Left ventricle myocardium superior (tissue), 1 donor: Measurements from ENCODE around the gene COCH. TPM values are rescaled to one million over a fixed set of nuclear protein-coding genes. Genes with fewer than 3 reads are reported as not detected.
A peak's percentile ranks its signal among the peaks of the same experiment; 100 is the strongest.

Experiments used
- ATAC-seq: fragments of 200-7000 bp; cut with Tn5 transposase; one replicate; pipeline ENCODE4 v1.9.1; 2020; ENCODE audit warnings: mild to moderate bottlenecking, moderate library complexity
- DNase-seq: peaks from one replicate; pipeline ENCODE4 v3.0.0-alpha.2; 2020
- intact Hi-C: fragments of 100-400 bp; cut with micrococcal nuclease; formaldehyde crosslinking; loops from one replicate; pipeline ENCODE4 v1.11.0; 2022
- long read RNA-seq: library from polyadenylated mRNA; unstranded; transcript quantifications from one replicate; pipeline ENCODE4 v2.0.0, GENCODE V29; 2021
- total RNA-seq: library from RNA; stranded (reverse); fragmentation: NEBNext Ultra II Directional; extraction: Animal tissue kit (Norgen Biotek cat#: 25700); gene quantifications from one replicate; pipeline ENCODE4 v1.2.1, GENCODE V29; 2021
- donor health status: DM: no; HTN: yes; CAD: no; lungs with severe emphysema.

The COCH gene
- total RNA-seq: 0.50 TPM
- long read RNA-seq, partial matches to known transcripts: 0 of 20 reads
- long read RNA-seq, other reads (novel, unspliced or antisense): 19 of 20 reads

DNA sequence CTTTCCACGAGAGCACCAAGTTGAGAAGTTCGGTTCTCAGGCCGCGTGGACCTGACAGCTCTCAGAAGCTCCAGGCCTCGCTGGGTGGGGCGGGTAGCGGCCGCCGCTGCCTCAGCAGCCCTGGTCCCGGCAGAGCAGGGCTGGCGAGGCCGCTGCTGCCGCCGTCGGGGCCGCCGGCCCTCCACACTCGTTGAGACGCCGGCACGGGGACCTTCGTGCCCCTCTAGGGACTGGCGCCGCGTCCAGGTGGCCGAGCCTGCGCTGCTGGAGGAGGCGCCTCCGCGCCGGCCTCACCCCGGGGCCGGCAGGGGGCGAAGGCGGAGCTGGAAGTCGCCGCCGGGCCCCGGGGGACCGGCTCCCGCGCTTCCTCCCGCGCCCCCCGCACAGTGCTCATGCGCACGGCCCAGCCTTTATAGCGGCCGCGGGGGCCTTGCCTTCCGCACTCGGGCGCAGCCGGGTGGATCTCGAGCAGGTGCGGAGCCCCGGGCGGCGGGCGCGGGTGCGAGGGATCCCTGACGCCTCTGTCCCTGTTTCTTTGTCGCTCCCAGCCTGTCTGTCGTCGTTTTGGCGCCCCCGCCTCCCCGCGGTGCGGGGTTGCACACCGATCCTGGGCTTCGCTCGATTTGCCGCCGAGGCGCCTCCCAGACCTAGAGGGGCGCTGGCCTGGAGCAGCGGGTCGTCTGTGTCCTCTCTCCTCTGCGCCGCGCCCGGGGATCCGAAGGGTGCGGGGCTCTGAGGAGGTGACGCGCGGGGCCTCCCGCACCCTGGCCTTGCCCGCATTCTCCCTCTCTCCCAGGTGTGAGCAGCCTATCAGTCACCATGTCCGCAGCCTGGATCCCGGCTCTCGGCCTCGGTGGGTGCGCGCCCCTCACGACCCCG, at the start of gene COCH:
Gene COCH (plus strand): TSS at position 440 of the 879 bp plus-strand sequence. CDS start 380 bp downstream, at position 820.
- DNase-seq (peak; percentile 64), ATAC-seq (peak; percentile 91)
- intact Hi-C loops: no loop called here

DNA sequence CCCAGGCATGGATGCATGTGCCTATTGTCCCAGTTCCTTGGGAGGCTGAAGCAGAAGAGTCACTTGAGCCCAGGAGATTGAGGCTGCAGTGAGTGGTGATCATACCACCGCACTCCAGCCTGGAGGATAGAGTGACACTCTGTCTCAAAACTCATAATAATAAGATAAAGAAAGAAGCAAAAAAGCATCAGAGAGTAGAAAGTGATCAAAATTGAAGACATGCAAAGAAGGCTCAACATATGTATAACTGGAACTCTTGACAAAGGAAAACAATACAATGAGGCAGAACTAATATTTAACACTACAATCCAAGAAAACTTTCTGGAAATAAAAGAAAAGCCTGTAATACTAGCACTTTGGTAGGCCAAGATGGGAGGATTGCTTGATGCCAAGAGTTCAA, 48.3 kb upstream of the COCH start:
- intact Hi-C loops: no loop called here
- DNase-seq: no peak
- no peak for ATAC-seq

DNA sequence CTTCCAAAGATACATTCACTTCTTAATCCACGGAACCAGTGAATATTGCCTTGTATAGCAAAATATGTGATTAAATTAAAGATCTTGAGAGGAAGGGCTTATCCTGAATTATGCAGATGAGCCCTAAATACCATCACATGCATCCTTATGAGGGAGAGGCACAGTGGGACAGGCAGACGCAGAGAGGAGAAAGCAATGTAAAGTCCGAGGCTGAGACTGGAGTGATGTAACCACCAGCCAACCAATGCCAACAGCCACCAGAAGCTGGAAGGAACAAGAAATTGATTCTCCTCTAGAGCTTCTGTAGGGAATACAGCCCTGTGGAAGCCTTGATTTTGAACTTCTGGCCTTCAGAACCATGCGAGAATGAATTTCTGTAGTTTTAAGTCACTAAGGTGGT, 44.5 kb upstream of the COCH start:
- DNase-seq: no peak
- intact Hi-C loops: no loop called here
- ATAC-seq: no peak

DNA sequence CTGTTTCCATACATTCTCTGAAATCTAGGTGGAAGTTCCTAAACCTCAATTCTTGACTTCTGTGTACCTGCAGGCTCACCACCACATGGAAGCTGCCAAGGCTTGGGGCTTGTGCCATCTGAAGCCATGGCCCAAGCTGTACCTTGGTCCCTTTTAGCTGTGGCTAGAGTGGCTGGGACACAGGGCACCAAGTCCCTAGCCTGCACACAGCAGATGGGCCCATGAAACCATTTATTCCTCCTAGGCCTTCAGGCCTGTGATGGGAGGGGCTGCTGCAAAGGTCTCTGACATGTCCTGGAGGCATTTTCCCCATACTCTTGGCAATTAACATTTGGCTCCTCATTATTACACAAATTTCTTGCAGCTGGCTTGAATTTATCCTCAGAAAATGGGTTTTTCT, 40.0 kb upstream of the COCH start:
- intact Hi-C loops: no loop called here
- ATAC-seq: no peak

DNA sequence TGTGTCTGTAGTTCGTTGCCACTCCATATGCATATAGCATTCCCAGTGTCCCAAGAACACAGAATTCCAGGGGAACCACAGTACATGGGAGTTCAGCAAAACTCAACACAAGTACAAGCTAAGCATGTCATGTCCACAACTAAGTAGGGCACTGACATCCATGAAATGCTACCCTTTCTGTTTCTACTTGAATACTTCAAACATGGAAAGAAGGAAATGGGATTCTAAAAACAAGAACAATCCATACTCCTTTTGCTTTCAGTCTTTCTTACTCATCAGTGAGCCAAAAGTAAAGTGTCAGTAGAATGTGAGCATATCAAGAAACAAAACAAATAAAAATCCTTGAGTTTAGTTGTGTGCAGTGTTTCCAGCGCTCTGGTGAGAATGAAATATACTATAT, 36.0 kb upstream of the COCH start:
- ATAC-seq: no peak
- intact Hi-C loops: no loop called here
- no peak for DNase-seq

More for the DNA sequence above, 40.0 kb upstream of the COCH start:
- no peak for DNase-seq

DNA sequence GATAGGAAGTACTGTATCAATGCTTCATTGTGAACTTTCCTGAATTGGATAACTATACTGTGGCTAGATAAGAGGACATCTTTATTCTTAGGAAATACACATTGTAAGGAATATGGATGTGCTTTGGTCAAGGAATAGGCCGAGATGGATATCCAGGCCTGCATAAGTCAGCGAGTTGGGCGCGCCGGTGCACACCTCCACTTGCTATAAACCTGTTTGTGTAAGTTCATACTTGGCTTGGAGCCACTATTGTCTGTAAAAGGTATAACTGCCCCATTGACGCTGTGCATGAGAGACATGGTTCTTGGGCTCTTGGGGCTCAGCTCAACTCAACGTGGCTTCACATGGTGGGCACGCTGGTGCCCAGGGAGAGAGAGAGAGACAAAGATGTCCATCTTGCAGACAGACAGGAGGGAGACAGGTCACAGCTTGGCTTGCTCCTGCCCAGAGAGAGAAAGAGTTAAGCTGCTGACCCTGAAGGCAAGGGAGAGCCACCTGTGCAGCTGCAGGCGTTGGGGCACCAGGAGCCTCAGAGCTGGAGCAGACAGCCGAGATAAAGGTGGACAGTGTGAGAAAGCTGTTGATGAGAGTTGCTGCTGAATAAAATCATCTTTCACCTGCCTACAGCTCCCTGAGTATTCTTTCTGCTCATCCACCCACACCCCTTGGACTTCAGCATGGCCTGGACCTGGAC, 34.1 kb upstream of the COCH start:
- no peak for ATAC-seq
- DNase-seq: no peak
- intact Hi-C loops: no loop called here

DNA sequence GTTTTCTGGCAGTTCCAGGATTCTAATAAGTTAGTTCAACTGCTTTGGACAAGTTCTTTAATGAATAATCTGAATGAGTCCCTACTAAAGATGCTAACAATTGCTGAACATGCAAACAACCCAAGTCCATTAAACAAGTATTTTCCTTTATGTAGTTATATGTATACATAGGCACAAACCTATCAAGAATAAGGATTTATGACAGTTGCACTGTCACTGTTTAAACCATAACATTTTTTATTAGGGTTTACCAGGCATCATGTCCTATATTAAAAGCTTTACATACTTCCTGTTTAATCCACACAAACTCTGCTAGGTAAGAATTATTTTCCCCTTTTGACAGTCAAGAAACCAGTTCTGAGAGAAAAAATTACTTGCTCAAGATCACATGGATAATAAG, 31.9 kb upstream of the COCH start:
- intact Hi-C loops: no loop called here
- ATAC-seq (no peak), DNase-seq (no peak)

DNA sequence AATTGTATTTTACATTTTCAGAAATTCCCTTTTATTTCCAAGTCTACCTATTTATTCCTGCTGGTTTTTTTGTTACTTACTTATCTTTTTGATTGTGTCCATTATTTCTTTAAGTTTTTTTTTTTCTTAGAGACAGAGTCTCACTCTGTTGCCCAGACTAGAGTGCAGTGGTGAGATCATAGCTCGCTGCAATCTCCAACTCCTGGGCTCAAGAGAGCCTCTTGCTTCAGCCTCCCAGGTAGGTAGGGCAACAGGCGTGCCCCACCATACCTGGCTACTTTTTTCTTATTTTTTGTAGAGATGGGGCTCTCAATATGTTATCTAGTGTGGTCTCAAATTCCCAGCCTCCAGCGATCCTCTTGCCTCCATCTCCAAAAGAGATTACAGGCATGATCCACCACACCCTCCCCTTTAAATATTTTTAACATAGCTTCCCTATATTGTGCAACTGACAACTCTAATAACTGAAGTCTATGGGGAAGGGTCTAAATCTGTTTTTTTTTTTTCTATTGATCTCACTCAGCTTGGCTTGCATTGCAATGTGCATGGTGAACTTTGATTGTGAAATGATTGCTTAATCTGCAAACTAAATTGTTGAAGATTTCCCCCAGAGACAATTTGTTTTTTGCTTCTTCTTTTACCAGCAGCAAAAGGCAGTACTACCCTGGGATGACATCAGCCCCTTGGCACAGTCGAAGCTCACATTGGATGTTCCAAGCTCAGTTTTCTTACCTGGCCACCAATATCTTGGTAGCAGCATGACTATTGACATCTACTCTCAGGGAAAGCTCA, 25.7 kb upstream of the COCH start:
- ATAC-seq (no peak), DNase-seq (no peak)
- intact Hi-C loops: no loop called here

DNA sequence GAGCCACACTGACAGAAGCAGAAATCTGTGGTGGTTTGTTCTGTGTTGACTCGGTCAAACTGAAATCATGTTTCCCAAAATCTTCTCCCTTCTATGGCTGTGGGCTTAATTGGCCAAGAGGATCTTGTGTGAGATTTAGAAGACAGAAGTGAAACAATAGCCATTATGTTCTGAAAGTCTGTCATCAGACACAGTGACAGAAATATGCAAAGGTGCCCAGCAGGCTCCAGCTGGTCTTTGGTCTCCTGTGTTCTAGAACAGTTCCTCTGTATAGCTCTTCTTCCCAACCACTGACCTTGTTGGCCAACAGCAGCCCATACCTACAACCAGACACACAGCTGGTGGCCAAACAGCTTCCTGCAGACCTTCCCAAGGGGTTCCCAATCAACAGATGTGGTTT, 25.0 kb upstream of the COCH start:
- DNase-seq (no peak), ATAC-seq (no peak)
- intact Hi-C loops: no loop called here

DNA sequence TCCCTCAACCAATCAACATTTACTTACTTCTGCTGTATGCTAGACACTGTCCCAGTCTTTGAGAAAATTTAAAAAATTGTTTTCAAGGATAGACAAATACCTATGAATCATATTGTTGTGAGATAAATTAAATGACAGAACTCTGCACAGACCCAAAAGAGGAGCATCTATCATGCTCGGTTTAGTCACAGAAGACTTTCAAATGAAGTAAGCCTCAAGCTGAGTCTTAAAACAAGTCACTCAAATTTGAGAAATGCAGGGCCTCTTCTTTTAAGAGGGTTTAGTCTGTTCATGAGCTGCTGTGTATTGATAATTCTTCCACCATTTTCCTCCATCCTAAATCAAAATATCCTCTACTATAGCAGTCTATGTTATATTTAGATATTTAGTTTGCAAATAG, 24.4 kb upstream of the COCH start:
- intact Hi-C loops: no loop called here
- no peak for ATAC-seq

DNA sequence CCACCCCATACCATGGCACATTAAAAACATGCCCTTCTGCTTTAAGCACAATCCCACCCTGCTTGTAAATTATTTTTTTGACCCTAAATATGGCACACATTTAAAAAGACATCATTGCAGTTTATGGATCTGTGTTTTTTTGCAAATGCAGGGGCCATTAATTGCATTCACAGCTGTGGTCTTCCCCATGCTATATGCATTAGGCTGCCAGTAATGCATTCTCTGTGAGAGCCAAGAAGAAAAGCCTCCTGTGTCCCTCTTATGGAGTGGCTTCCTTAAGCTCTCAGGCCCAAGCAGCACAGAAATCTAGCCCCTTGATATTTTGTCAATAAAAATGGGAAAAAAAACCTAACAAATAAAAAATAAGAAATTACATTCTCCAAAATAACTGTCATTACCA, 20.4 kb upstream of the COCH start:
- intact Hi-C loops: no loop called here
- no peak for DNase-seq
- no peak for ATAC-seq

More for the DNA sequence above, 24.4 kb upstream of the COCH start:
- no peak for DNase-seq

DNA sequence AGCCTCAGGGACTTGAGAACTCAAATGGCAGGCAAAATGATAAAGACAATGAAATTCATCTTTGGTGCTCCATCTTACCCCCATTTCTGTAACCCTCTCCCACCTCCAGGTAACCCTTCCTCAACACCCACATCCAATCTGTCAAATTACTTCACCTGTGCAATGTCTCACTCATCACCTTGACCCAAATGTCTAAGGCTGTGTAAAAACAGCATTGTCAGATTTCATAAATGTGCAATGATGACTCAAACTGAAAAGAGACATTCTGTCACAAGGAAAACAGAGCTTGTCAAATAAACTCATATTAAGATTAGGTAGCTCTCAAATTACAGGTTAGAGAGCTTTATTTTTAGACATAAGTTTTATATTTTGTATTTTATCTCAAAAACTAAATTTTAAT, 19.9 kb upstream of the COCH start:
- ATAC-seq: no peak

DNA sequence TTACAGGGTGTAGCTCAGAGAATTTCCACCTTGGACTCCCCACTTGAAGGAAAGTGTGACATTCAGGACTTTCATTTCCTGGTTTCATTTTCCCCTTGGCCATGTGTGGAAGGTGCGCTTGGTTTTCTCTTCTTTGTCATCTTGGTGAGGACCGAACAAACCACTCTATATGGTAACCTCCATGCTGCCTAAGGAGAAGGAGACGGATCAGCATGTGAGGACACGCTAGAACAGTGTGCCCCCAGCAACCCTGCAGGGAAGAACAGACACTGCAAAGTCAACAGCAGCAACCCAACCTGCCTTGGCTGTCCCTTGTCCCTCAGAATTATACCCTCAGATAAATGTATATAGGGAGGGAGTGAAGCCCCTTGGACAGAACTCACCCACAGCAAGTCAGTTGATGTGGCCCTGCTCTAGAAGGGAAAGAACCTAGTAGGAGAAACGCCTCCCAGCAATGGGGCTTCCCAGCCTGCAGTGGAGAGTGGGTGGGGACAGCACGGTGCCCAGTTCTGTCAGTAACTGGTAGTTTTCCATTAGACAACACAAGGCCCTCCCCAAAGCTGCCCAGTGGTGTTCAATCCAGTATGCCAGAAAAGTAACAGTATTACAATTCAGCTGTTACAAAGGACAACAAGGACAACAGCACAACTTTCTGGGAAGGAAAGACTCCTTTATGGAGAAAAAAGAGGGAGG, 18.9 kb upstream of the COCH start:
- intact Hi-C loops: no loop called here
- ATAC-seq (no peak), DNase-seq (no peak)

More for the DNA sequence above, 19.9 kb upstream of the COCH start:
- DNase-seq: no peak
- intact Hi-C loops: no loop called here

DNA sequence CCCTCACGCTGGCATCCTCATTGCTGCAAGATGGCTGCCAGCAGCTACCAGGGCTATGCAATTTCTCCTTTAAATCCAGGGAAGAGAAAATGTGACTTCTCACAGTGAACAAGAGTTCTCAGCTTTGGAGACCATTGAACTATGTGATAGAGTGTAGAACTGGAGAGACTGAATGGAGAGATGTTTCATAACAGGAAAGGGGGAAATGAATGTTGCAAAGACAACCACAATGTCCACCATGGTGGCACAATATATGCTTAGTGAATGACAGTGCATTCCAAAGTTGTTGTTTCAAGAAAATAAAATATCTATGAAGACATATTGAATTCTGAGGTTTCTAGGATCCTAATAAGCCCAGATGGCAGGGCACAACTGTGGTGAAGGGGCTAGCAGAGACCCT, 13.2 kb upstream of the COCH start:
- DNase-seq (no peak), ATAC-seq (no peak)
- intact Hi-C loops: no loop called here

DNA sequence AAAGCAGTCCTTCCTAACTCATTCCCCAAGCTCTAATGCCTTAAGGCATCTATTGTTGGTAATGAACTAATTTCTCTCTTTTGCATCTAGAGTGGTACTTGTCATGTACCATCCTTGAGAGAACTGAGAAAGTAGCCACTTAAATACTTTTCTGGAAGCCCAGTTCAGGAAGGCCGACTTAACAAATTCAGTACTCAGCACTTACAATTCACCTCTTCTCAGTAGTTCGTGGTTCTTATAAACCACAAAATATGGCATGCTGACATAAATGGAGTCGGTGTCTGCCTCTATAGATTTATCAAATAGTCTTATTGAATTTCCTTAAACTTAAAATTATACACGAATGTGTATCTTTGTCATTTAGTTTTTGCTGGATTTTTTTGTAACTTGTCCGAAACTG, 9.4 kb upstream of the COCH start:
- no peak for ATAC-seq
- no peak for DNase-seq
- intact Hi-C loops: no loop called here

DNA sequence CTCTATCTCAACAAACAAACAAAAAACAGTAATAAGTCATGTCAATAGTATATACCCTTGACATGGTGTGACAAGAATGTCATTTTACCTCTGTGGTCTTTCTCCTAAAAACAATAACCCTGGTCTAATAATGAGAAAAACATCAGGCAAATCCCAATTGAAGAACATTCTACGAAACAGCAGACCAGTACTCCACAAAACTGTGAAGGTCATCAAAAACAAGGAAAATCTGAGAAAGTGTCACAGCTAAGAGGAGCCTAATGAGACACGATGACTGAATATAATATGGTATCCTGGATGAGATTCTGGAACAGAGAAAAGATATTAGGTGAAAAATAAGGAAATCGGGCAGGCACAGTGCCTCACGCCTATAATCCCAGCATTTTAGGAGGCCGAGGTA, 5.6 kb upstream of the COCH start:
- intact Hi-C loops: no loop called here
- DNase-seq (no peak), ATAC-seq (no peak)

DNA sequence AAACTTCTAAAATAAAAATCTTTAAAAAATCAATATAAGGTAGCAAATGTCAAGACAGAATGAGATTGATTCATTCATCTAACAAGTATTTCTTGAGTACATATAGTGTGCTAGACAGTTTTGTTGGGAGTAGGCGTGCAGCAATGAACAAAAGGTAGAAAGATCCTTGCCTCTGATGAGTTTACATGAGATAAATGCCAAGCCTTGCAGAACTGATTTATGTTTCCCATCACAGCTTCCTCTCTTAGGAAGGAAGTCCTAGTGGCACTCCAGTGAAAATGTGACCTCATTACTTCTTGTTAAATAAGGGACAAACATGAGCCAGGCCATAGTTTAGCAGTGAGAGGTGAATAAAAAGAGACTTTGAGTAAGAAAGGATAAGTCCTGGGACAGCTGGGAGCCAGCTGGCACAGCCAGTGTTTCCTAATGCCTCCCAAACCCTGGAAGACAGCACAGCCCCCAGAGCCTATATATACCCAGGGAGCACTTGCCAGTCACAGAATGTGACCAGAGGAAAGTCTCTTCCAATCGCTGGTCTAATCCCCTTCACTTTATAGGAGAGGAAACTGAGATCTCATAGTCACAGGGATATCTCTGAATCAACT, 4.7 kb upstream of the COCH start:
- ATAC-seq (no peak), DNase-seq (no peak)
- intact Hi-C loops: no loop called here

DNA sequence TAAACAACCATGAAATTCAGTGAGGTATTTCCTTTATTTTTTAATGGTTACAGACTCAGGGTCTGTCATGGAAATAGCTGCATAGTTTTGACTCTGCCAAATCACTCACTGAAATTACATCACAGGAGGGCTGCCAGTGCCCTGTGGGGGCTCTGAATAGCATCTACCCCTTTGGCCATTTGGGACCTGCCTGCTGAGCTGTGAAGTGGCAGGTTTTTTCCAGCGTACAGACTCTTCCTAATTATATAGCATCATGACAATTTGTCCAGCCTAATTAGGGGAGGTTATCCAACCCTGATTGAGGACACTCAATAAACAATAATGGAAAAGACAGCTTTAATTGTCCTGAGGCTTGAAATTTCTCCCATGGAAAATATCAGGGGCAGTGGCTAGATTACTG, 1.8 kb upstream of the COCH start:
- ATAC-seq (no peak), DNase-seq (no peak)
- intact Hi-C loops: no loop called here
